ENCODE measurements around the gene MPND.

GRCh38 chr19:4305257-4305612, 38.1 kb upstream of the MPND start:
- no peak for TF ChIP-seq CTCF (IDR thresholded peaks at IDR 0.05)
- no peak for TF ChIP-seq EP300 (IDR thresholded peaks at IDR 0.05)
